ENCODE results near the gene CMKLR1.

The CMKLR1 gene

GRCh38 chr12:108308395-108309085 is 30.6 kb downstream of the CMKLR1 start:
- TF ChIP-seq CTCF (IDR thresholded peaks at IDR 0.05; ENCODE audit: low read depth, low read length): no peak
- H3K4me3 ChIP-seq (ENCODE audit: low read depth, low read length): no peak overlapping the region

GRCh38 chr12:108307006-108307405 is 32.1 kb downstream of the CMKLR1 start:
- no peak for TF ChIP-seq CTCF (IDR thresholded peaks at IDR 0.05; ENCODE audit: low read depth, low read length)
- no peak overlapping the region for H3K4me3 ChIP-seq (ENCODE audit: low read depth, low read length)

- TF ChIP-seq CTCF (IDR thresholded peaks at IDR 0.05; ENCODE audit: low read depth, low read length): no peak
- H3K4me3 ChIP-seq (ENCODE audit: low read depth, low read length): no peak overlapping the region
These were observed 32.6 kb downstream of the CMKLR1 start for GRCh38 chr12:108306506-108306905.

GRCh38 chr12:108305991-108306501 is 33.1 kb downstream of the CMKLR1 start:
- TF ChIP-seq CTCF (IDR thresholded peaks at IDR 0.05; ENCODE audit: low read depth, low read length): no peak
- H3K4me3 ChIP-seq (ENCODE audit: low read depth, low read length): no peak overlapping the region

- H3K4me3 ChIP-seq (ENCODE audit: low read depth, low read length): no peak overlapping the region
- TF ChIP-seq CTCF (IDR thresholded peaks at IDR 0.05; ENCODE audit: low read depth, low read length): no peak
These were observed 33.6 kb downstream of the CMKLR1 start for GRCh38 chr12:108305520-108305919.

GRCh38 chr12:108304633-108305032 is 34.5 kb downstream of the CMKLR1 start:
- H3K4me3 ChIP-seq (ENCODE audit: low read depth, low read length): no peak overlapping the region
- TF ChIP-seq CTCF (IDR thresholded peaks at IDR 0.05; ENCODE audit: low read depth, low read length): no peak

GRCh38 chr12:108303703-108304102 is 35.4 kb downstream of the CMKLR1 start:
- no peak for TF ChIP-seq CTCF (IDR thresholded peaks at IDR 0.05; ENCODE audit: low read depth, low read length)
- no peak overlapping the region for H3K4me3 ChIP-seq (ENCODE audit: low read depth, low read length)
